GM19240 (cell line): ENCODE data around the gene TCL1B.
"Not testable (repeated sequence)": the region's sequence is repeated elsewhere in the genome, so short reads cannot be mapped to it uniquely, and the experiment has no call there.

ENCODE experiments used
- DNase-seq: peaks from one replicate; pipeline ENCODE4 v3.0.0; 2011; ENCODE audit warnings: low spot score; ENCODE audit not compliant: insufficient read length

TCL1B gene

GRCh38 chr14:95701846-95702221 is 15.6 kb downstream of the TCL1B start:
- no peak for DNase-seq

GRCh38 chr14:95703341-95703740 is 17.1 kb downstream of the TCL1B start:
- no peak for DNase-seq

GRCh38 chr14:95703805-95704204 is 17.6 kb downstream of the TCL1B start:
- no peak for DNase-seq

GRCh38 chr14:95705518-95705917 is 19.3 kb downstream of the TCL1B start:
- DNase-seq = no peak

GRCh38 chr14:95707327-95707726 is 21.1 kb downstream of the TCL1B start:
- DNase-seq = no peak

GRCh38 chr14:95710106-95710505 is 23.9 kb downstream of the TCL1B start:
- DNase-seq = no peak

- no peak for DNase-seq
These were observed 25.4 kb downstream of the TCL1B start for GRCh38 chr14:95711476-95712176.

GRCh38 chr14:95712398-95712797 is 26.2 kb downstream of the TCL1B start:
- DNase-seq = no peak

- peak; percentile 45 for DNase-seq
These were observed 27.6 kb downstream of the TCL1B start, which contains the start of gene TCL1A for GRCh38 chr14:95713596-95714371. TSS of gene TCL1A (minus strand) at chr14:95714125. CDS start at chr14:95714066, 59 bp downstream.

GRCh38 chr14:95722525-95723190 is 36.4 kb downstream of the TCL1B start:
- DNase-seq = no peak

- peak; percentile 28 for DNase-seq
These were observed 39.6 kb downstream of the TCL1B start for GRCh38 chr14:95725685-95726336.

GRCh38 chr14:95727056-95727700 is 41.0 kb downstream of the TCL1B start:
- no peak for DNase-seq

- not testable (repeated sequence) for DNase-seq
These were observed 43.3 kb downstream of the TCL1B start for GRCh38 chr14:95729402-95730028.

- no peak for DNase-seq
These were observed 43.9 kb downstream of the TCL1B start for GRCh38 chr14:95730126-95730525.

GRCh38 chr14:95733212-95733611 is 47.0 kb downstream of the TCL1B start:
- no peak for DNase-seq

GRCh38 chr14:95739356-95739755 is 53.1 kb downstream of the TCL1B start:
- no peak for DNase-seq

GRCh38 chr14:95741038-95741490 is 54.8 kb downstream of the TCL1B start:
- DNase-seq = no peak

- DNase-seq = no peak
These were observed 55.6 kb downstream of the TCL1B start for GRCh38 chr14:95741781-95742180.
